SK-N-SH (cell line): Measurements from ENCODE around the gene SARDH. TPM values are rescaled to one million over a fixed set of nuclear protein-coding genes. Genes with fewer than 3 reads are reported as not detected.
A peak's percentile ranks its signal among the peaks of the same experiment; 100 is the strongest.

Source experiments
- CTCF ChIA-PET: fragments of 300-600, 350-600 bp; formaldehyde crosslinking; extraction: SDS; loops from one replicate; lab custom pipeline; 2021; lab: Yijun Ruan, JAX
- POLR2A ChIA-PET: fragments of 350-600 bp; sonication (Branson Sonifier 250); formaldehyde crosslinking; extraction: SDS; loops from one replicate; lab custom pipeline; 2020; ENCODE audit warnings: antibody characterized with exemption, inconsistent platforms; lab: Yijun Ruan, JAX
- DNase-seq: peaks from one replicate; pipeline ENCODE4 v3.0.0; 2012
- H2AFZ ChIP-seq: fragments of 200-600 bp; sonication (generic); 2 replicates; pipeline ENCODE4 v1.8.1; 2016; ENCODE audit warnings: antibody characterized with exemption, mild to moderate bottlenecking, low read depth
- H3F3A ChIP-seq: fragments of 200-600 bp; sonication (generic); replicated peaks from 2 replicates; pipeline ENCODE3; 2016; ENCODE audit warnings: antibody characterized with exemption, mild to moderate bottlenecking; ENCODE audit not compliant: insufficient read depth
- H3K27ac ChIP-seq, 2 experiments: fragments of 200-500 bp in 1 of 2; fragments of 200-600 bp in 1 of 2; sonication (Bioruptor generic) in 1 of 2; sonication (generic), shearing (Covaris generic) in 1 of 2; 2 replicates each; pipeline versions ENCODE4 v1.5.1 to v1.6.1; 2014 to 2016; ENCODE audit warnings: low read depth in 2 of 2, inconsistent platforms in 1 of 2, low read length in 1 of 2, mild to moderate bottlenecking in 1 of 2, mixed read lengths in 1 of 2
- H3K27me3 ChIP-seq: fragments of 200-600 bp; sonication (generic), shearing (Covaris generic); 2 replicates; pipeline ENCODE4 v1.6.1; 2016; ENCODE audit warnings: mixed run types; ENCODE audit not compliant: insufficient read depth
- H3K36me3 ChIP-seq, 2 experiments: fragments of 200-500 bp in 1 of 2; fragments of 200-600 bp in 1 of 2; sonication (Bioruptor generic) in 1 of 2; sonication (generic) in 1 of 2; replicated peaks in 1 of 2; 2 replicates each; pipeline versions ENCODE3 to v1.5.1; 2014 to 2016; ENCODE audit warnings: low read length in 1 of 2, mild to moderate bottlenecking in 1 of 2; ENCODE audit not compliant: insufficient read depth in 2 of 2, control insufficient read depth in 1 of 2
- H3K4me1 ChIP-seq, 2 experiments: fragments of 200-500 bp in 1 of 2; fragments of 200-600 bp in 1 of 2; sonication (Bioruptor generic) in 1 of 2; sonication (generic), shearing (Covaris generic) in 1 of 2; 2 replicates each; pipeline versions ENCODE4 v1.5.1 to v1.6.1; 2014 to 2016; ENCODE audit warnings: low read depth in 1 of 2, low read length in 1 of 2, mixed run types in 1 of 2; ENCODE audit not compliant: insufficient read depth in 2 of 2, control insufficient read depth in 1 of 2
- H3K4me2 ChIP-seq: fragments of 200-600 bp; sonication (generic), shearing (Covaris generic); 2 replicates; pipeline ENCODE4 v1.6.1; 2017; ENCODE audit warnings: mixed run types
- H3K4me3 ChIP-seq, 2 experiments: fragments of 200-500 bp in 1 of 2; fragments of 200-600 bp in 1 of 2; sonication (Bioruptor generic) in 1 of 2; sonication (generic), shearing (Covaris generic) in 1 of 2; 2 replicates each; pipeline versions ENCODE4 v1.5.1 to v1.8.1; 2014 to 2016; ENCODE audit warnings: low read depth in 2 of 2, inconsistent platforms in 1 of 2, low read length in 1 of 2, mild to moderate bottlenecking in 1 of 2, mixed read lengths in 1 of 2, moderate library complexity in 1 of 2
- H3K79me2 ChIP-seq: fragments of 200-600 bp; sonication (generic); 2 replicates; pipeline ENCODE4 v1.8.1; 2017; ENCODE audit warnings: mild to moderate bottlenecking; ENCODE audit not compliant: insufficient read depth
- H3K9ac ChIP-seq: fragments of 200-600 bp; sonication (generic); 2 replicates; pipeline ENCODE4 v1.6.1; 2017; ENCODE audit warnings: mixed run types
- H3K9me2 ChIP-seq: fragments of 200-600 bp; sonication (generic); 2 replicates; pipeline ENCODE4 v1.6.1; 2017; ENCODE audit warnings: mixed run types
- H3K9me3 ChIP-seq: fragments of 200-600 bp; sonication (generic); 2 replicates; pipeline ENCODE4 v1.6.1; 2017; ENCODE audit warnings: mixed run types, mild to moderate bottlenecking, moderate library complexity
- H4K20me1 ChIP-seq: fragments of 200-600 bp; sonication (generic); 2 replicates; pipeline ENCODE4 v1.6.1; 2017; ENCODE audit warnings: mild to moderate bottlenecking, mixed run types; ENCODE audit not compliant: insufficient read depth
- FOSL2 ChIP-seq: IDR thresholded peaks from 2 replicates; pipeline ENCODE4 v1.4.0; 2012; ENCODE audit warnings: low read depth, mild to moderate bottlenecking, moderate library complexity, borderline replicate concordance
- FOXJ3 ChIP-seq: sonication (generic); formaldehyde crosslinking; IDR thresholded peaks from 2 replicates; pipeline ENCODE4 v1.5.1; 2020; ENCODE audit warnings: mild to moderate bottlenecking, missing genetic modification reagents
- GABPA ChIP-seq: IDR thresholded peaks from 2 replicates; pipeline ENCODE4 v1.4.0; 2012; ENCODE audit warnings: low read depth, mild to moderate bottlenecking
- MAX ChIP-seq: IDR thresholded peaks from 2 replicates; pipeline ENCODE4 v1.4.0; 2012; ENCODE audit warnings: low read depth
- SIN3A ChIP-seq: IDR thresholded peaks from 2 replicates; pipeline ENCODE4 v1.6.1; 2012; ENCODE audit warnings: low read depth, mild to moderate bottlenecking, low read length, moderate library complexity, borderline replicate concordance
- TAF1 ChIP-seq: IDR thresholded peaks from 2 replicates; pipeline ENCODE4 v1.6.1; 2012; ENCODE audit warnings: low read depth, mild to moderate bottlenecking, low read length, moderate library complexity, borderline replicate concordance
- USF1 ChIP-seq: IDR thresholded peaks from 2 replicates; pipeline ENCODE4 v1.4.0; 2012; ENCODE audit warnings: low read depth, borderline replicate concordance
- USF2 ChIP-seq: fragments of 150-350 bp; IDR thresholded peaks from 2 replicates; pipeline ENCODE4 v1.6.1; 2017; ENCODE audit warnings: antibody characterized with exemption, low read length, low read depth, borderline replicate concordance
- WGBS: methylation state at CpG from one replicate; pipeline ENCODE4 v1.1.6; 2017; ENCODE audit warnings: low lambda C conversion rate; 5-methylcytosine and 5-hydroxymethylcytosine counted together
- polyA plus RNA-seq, 3 experiments: library from polyadenylated mRNA; depleted of rRNA; stranded (reverse); fragments of >200 nt; gene quantifications; 2 replicates each; pipeline ENCODE4 v1.2.3, GENCODE V29; 2012

The SARDH gene
- polyA plus RNA-seq, 1 of the 3 experiments (the other 2 are of a cell fraction), result 5.9 TPM

- peak; percentile 64 for DNase-seq
- no peaks in the 10 kb centered on the region for H3K36me3 ChIP-seq
- H3K27me3 ChIP-seq, result no peaks in the 10 kb centered on the region
- ChIA-PET CTCF (interaction anchor here (0.6 to 1.9 kb wide), 10 partner anchors 9 to 130 kb away, joined by 3 to 9 read pairs (median 3); no protein-coding TSS in a partner anchor), POLR2A (interaction anchor here (0.8 to 4.9 kb wide), 13 partner anchors 9 to 156 kb away, joined by 3 to 34 read pairs (median 5); partner anchors contain the start of genes ADAMTSL2, DBH and SARDH)
- no peak overlapping the region for H3K4me3 ChIP-seq
- no peaks in the 10 kb centered on the region for H4K20me1 ChIP-seq
- H3K9me3 ChIP-seq, result no peaks in the 10 kb centered on the region
- H3K4me1 ChIP-seq, result peaks cover 0 to 46% of the 10 kb centered on the region in 2 experiments; a peak in 1 of 4 replicates
- no peaks in the 10 kb centered on the region for H3F3A ChIP-seq
- no peaks in the 10 kb centered on the region for H3K9me2 ChIP-seq
- H3K9ac ChIP-seq, result no peak overlapping the region
- TF ChIP-seq FOXJ3 (CRISPR knock-in tag) (0 out of 2 replicates have a peak, but pooled peaks have one; percentile 35), SIN3A (no peak), FOSL2 (no peak)
- H3K4me2 ChIP-seq, result no peak overlapping the region
- H3K27ac ChIP-seq, result peak overlapping the region in 1 of 2 experiments; percentile 85; a peak in 2 of 4 replicates
- no peaks in the 10 kb centered on the region for H3K79me2 ChIP-seq
- WGBS, result 63% methylated on average over 12 of the region's 26 CpGs
- H2AFZ ChIP-seq, result no peak overlapping the region
These were observed 76.2 kb downstream of the SARDH start for GRCh38 chr9:133661846-133662540.

- no peaks in the 10 kb centered on the region for H4K20me1 ChIP-seq
- no peaks in the 10 kb centered on the region for H3K79me2 ChIP-seq
- TF ChIP-seq GABPA (no peak), USF1 (no peak), USF2 (no peak), SIN3A (no peak), TAF1 (no peak), FOXJ3 (CRISPR knock-in tag) (no peak), MAX (no peak)
- ChIA-PET POLR2A (interaction anchor here (0.8 to 1.5 kb wide), 7 partner anchors 8 to 126 kb away, joined by 3 to 8 read pairs (median 4); partner anchors contain the start of gene ADAMTSL2), CTCF (interaction anchor here (0.8 to 1.7 kb wide), 5 partner anchors 55 to 126 kb away, joined by 3 to 7 read pairs (median 4); no protein-coding TSS in a partner anchor)
- H3K4me2 ChIP-seq, result no peak overlapping the region
- peaks cover 0 to 53% of the 10 kb centered on the region in 2 experiments; a peak in 1 of 4 replicates for H3K4me1 ChIP-seq
- no peaks in the 10 kb centered on the region for H3K9me3 ChIP-seq
- H3K9ac ChIP-seq, result no peak overlapping the region
- DNase-seq, result no peak
- H2AFZ ChIP-seq, result no peak overlapping the region
- no peaks in the 10 kb centered on the region for H3F3A ChIP-seq
- H3K9me2 ChIP-seq, result no peaks in the 10 kb centered on the region
- no peaks in the 10 kb centered on the region for H3K27me3 ChIP-seq
- H3K4me3 ChIP-seq, result no peak overlapping the region
- no peaks in the 10 kb centered on the region for H3K36me3 ChIP-seq
- 71% methylated on average over 6 of the region's 13 CpGs for WGBS
- H3K27ac ChIP-seq, result peak overlapping the region in 1 of 2 experiments; percentile 50; a peak in 1 of 4 replicates
These were observed 78.6 kb downstream of the SARDH start for GRCh38 chr9:133659516-133659915.
